Progenitor cell of endocrine pancreas (in vitro differentiated cells): ENCODE measurements around the gene CMYA5. TPM values are rescaled to one million over a fixed set of nuclear protein-coding genes. Genes with fewer than 3 reads are reported as not detected.

Experiments
- DNase-seq: peaks from one replicate; pipeline ENCODE4 v3.0.0; 2021; ENCODE audit warnings: low spot score; ENCODE audit not compliant: unreplicated experiment
- H3K27ac Mint-ChIP-seq: 2 replicates; pipeline ENCODE4 v1.8.0; 2021; ENCODE audit warnings: mild to moderate bottlenecking, moderate library complexity, mixed read lengths
- H3K27me3 Mint-ChIP-seq: 2 replicates; pipeline ENCODE4 v1.8.0; 2021; ENCODE audit warnings: mixed read lengths
- H3K36me3 Mint-ChIP-seq: 2 replicates; pipeline ENCODE4 v1.8.0; 2022; ENCODE audit warnings: mixed read lengths; ENCODE audit not compliant: insufficient read depth
- H3K4me1 Mint-ChIP-seq: 2 replicates; pipeline ENCODE4 v1.8.0; 2021; ENCODE audit warnings: low read depth, mixed read lengths
- H3K4me3 Mint-ChIP-seq: 2 replicates; pipeline ENCODE4 v1.8.0; 2021; ENCODE audit warnings: low read depth, mild to moderate bottlenecking, moderate library complexity, mixed read lengths
- H3K9me3 Mint-ChIP-seq: 2 replicates; pipeline ENCODE4 v1.8.0; 2021; ENCODE audit warnings: low read depth, mixed read lengths
- total RNA-seq: library from RNA; stranded (reverse); gene quantifications from 2 replicates; pipeline ENCODE4 v1.2.1, GENCODE V29; 2021
- TF ChIP-seq, protein P1 (sequence below): fragments of 200-600 bp; sonication (generic); IDR thresholded peaks from one replicate; pipeline ENCODE4 v1.5.0; 2021; ENCODE audit warnings: antibody characterized with exemption, mild to moderate bottlenecking; ENCODE audit not compliant: unreplicated experiment

CMYA5 gene
- total RNA-seq, 1 donor from 2014 or later = 1.1 TPM

DNA sequence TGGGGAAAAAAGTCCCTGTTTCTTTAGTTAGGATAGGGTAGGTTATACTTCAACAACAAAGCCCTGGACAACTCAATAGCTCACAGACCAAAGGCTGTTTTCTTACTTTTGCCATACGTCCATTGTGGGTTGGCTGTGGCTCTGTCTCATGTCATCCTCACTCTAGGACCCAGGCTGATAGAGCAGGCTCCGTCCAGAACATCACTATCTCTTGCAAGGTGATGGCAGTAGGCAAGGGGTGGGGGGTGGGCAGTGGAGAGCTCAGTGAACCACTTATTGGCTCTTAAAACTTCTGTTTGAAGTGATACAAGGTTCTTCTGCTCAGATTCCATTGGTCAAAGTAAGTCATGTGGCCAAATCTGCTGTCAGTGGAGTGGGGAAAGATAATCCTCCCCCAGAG lies 126.4 kb downstream of the CMYA5 start:
- H3K27me3 Mint-ChIP-seq = no peaks in the 10 kb centered on the region
- H3K9me3 Mint-ChIP-seq = peaks cover 10% of the 10 kb centered on the region
- DNase-seq = no peak
- H3K27ac Mint-ChIP-seq = no peak overlapping the region
- TF ChIP-seq, protein P1, sequence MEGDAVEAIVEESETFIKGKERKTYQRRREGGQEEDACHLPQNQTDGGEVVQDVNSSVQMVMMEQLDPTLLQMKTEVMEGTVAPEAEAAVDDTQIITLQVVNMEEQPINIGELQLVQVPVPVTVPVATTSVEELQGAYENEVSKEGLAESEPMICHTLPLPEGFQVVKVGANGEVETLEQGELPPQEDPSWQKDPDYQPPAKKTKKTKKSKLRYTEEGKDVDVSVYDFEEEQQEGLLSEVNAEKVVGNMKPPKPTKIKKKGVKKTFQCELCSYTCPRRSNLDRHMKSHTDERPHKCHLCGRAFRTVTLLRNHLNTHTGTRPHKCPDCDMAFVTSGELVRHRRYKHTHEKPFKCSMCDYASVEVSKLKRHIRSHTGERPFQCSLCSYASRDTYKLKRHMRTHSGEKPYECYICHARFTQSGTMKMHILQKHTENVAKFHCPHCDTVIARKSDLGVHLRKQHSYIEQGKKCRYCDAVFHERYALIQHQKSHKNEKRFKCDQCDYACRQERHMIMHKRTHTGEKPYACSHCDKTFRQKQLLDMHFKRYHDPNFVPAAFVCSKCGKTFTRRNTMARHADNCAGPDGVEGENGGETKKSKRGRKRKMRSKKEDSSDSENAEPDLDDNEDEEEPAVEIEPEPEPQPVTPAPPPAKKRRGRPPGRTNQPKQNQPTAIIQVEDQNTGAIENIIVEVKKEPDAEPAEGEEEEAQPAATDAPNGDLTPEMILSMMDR = no peak
- H3K4me1 Mint-ChIP-seq = no peaks in the 10 kb centered on the region
- no peaks in the 10 kb centered on the region for H3K36me3 Mint-ChIP-seq
- no peak overlapping the region for H3K4me3 Mint-ChIP-seq

DNA sequence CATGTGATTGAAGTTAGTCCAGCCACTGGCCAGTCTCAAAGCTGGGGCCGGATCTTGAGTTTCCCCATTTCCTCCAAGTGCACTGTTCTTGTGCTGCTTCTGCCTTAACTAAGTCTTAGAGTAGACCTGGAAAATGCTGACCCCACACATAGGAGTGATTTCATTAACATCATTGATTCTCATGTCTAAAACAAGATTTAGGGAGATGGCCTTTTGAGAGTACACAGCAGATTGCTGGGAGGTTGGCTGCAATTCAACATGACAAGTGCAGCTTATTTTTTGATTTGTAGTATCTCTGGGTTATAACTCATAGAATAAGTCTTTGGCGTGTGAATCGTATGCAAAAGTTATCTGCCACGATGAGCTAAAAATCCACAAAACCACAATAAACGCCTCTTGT lies 131.0 kb downstream of the CMYA5 start:
- H3K27me3 Mint-ChIP-seq = no peaks in the 10 kb centered on the region
- H3K4me3 Mint-ChIP-seq = no peak overlapping the region
- TF ChIP-seq, protein P1 = no peak
- no peaks in the 10 kb centered on the region for H3K4me1 Mint-ChIP-seq
- H3K9me3 Mint-ChIP-seq = peaks cover 10% of the 10 kb centered on the region
- H3K36me3 Mint-ChIP-seq = no peaks in the 10 kb centered on the region
- DNase-seq = no peak
- H3K27ac Mint-ChIP-seq = no peak overlapping the region

DNA sequence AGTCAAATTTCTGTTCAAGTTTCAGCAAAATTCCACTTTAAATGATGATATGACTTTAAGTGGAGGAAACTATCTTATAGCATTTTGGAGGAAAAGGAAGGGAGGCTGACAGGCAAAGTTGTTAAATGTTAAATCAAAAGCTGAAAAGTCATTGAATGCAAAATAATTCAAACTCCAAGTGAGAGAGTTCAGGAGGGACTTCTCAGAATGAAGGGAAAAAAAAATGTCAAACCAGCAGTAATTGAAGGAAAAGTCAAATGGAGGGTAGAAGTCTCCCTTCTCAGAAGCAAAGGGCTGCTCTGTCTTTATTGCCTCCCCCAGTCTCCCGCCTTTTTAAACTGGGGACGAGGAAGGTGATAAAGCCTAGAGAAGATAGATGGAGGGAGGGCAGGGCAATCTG lies 134.8 kb downstream of the CMYA5 start:
- Mint-ChIP-seq H3K9me3 (no peaks in the 10 kb centered on the region), H3K27ac (no peak overlapping the region), H3K36me3 (no peaks in the 10 kb centered on the region), H3K4me3 (no peak overlapping the region), H3K27me3 (peaks cover 4% of the 10 kb centered on the region), H3K4me1 (no peaks in the 10 kb centered on the region)
- TF ChIP-seq, protein P1 = no peak
- no peak for DNase-seq

GRCh38 chr5:79825802-79826201 lies 136.2 kb downstream of the CMYA5 start:
- Mint-ChIP-seq H3K4me1 (no peaks in the 10 kb centered on the region), H3K9me3 (no peaks in the 10 kb centered on the region), H3K4me3 (no peak overlapping the region), H3K36me3 (no peaks in the 10 kb centered on the region), H3K27ac (no peak overlapping the region), H3K27me3 (peaks cover 4% of the 10 kb centered on the region)
- no peak for DNase-seq
- TF ChIP-seq, protein P1 = no peak

GRCh38 chr5:79827159-79827629 lies 137.6 kb downstream of the CMYA5 start:
- Mint-ChIP-seq H3K4me3 (no peak overlapping the region), H3K9me3 (no peaks in the 10 kb centered on the region), H3K27me3 (peaks cover 5% of the 10 kb centered on the region), H3K4me1 (no peaks in the 10 kb centered on the region), H3K36me3 (no peaks in the 10 kb centered on the region), H3K27ac (no peak overlapping the region)
- TF ChIP-seq, protein P1 = no peak
- no peak for DNase-seq
